GM21529 (cell line): ENCODE data around the gene GSTM3.
A peak's percentile ranks its signal among the peaks of the same experiment; 100 is the strongest.
"Not testable (repeated sequence)": the region's sequence is repeated elsewhere in the genome, so short reads cannot be mapped to it uniquely, and the experiment has no call there.

Experiments
- ATAC-seq: cut with Tn5 transposase; IDR thresholded peaks from one replicate; pipeline ENCODE4 v1.9.1; 2021; ENCODE audit not compliant: unreplicated experiment

Gene GSTM3

GRCh38 chr1:109762039-109762585 lies 21.3 kb upstream of the GSTM3 start:
- ATAC-seq: no peak

- no peak for ATAC-seq
Observed at GRCh38 chr1:109761227-109762038, 20.6 kb upstream of the GSTM3 start.

GRCh38 chr1:109760581-109761226 lies 19.9 kb upstream of the GSTM3 start:
- ATAC-seq: no peak

DNA sequence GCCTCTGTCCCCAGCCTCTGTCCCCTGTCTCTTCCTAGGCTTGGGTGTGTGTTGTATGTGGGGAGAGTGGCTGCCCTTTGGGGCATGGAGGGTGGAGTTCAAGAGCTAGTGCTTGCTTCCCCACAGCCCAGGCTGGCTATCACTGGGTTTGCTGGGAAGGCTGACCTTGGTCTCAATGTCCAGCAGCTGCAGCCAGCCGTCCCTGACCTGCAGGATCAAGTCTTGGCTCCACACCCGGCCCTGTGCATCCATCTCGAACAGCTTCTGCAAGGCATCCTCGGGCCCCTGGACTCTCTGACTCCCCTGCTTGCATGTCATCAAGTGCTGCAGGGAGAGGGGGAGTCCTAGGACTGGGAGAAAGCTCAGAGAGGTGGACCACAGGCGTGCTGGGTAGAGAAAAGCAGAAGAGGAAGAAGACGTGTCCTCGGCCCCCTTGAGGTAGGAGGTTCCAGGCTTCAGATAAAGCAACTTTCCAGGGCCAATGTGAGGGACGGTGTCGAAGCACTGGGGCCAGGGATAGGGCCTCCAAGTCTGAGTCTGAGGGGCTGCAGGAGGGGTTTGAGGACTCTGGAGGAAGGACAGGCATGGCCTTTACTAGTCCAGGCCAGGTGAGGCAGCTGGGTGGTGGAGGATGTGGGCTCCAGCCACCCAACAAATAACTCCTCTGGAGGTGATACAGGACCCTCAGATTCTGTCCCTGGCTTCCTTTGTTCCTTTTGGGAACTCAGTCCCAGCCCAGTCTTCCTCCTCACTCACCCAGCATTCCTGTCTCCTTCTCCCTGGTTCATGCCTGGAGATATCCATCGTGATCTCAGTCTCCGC lies 18.9 kb upstream of the GSTM3 start:
- no peak for ATAC-seq

GRCh38 chr1:109757936-109758786 lies 17.3 kb upstream of the GSTM3 start:
- no peak for ATAC-seq

GRCh38 chr1:109756848-109757521 lies 16.1 kb upstream of the GSTM3 start:
- no peak for ATAC-seq

DNA sequence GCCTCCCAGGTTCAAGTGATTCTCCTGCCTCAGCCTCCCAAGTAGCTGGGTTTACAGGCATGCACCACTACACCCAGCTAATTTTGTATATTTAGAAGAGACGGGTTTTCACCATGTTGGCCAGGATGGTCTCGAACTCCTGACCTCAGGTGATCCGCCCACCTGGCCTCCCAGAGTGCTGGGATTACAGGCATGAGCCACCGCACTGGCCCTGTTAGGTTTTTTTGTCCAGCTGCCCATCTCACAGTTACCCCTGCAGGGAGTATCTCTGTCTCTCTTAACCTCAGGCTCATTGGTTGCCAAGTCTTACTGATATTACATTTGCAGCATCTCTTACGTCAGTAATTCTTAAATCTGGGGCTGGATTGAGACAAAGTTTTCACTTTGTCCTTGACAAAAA lies 15.5 kb upstream of the GSTM3 start:
- not testable (repeated sequence) for ATAC-seq

DNA sequence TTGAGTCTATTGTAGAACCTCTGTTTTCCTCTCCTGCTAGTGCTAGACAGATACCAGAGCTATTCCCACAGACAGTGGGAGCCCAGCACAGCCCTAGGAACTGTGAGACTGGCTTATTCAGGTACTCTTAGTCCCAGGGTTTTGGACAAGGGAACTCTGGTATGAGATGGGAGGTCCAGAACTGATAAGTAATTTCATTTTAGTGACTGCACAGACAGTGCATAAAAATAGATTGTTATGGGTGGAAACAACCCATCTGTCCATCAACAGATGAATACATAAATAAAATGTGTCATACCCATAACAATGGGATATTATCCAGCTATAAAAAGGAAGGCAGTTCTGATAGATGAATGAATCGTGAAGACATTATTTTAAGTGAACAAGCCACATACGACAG lies 13.9 kb upstream of the GSTM3 start:
- no peak for ATAC-seq

- no peak for ATAC-seq
Observed at GRCh38 chr1:109751531-109752260, 10.9 kb upstream of the GSTM3 start.

- no peak for ATAC-seq
Observed at GRCh38 chr1:109750920-109751319, 10.1 kb upstream of the GSTM3 start.

DNA sequence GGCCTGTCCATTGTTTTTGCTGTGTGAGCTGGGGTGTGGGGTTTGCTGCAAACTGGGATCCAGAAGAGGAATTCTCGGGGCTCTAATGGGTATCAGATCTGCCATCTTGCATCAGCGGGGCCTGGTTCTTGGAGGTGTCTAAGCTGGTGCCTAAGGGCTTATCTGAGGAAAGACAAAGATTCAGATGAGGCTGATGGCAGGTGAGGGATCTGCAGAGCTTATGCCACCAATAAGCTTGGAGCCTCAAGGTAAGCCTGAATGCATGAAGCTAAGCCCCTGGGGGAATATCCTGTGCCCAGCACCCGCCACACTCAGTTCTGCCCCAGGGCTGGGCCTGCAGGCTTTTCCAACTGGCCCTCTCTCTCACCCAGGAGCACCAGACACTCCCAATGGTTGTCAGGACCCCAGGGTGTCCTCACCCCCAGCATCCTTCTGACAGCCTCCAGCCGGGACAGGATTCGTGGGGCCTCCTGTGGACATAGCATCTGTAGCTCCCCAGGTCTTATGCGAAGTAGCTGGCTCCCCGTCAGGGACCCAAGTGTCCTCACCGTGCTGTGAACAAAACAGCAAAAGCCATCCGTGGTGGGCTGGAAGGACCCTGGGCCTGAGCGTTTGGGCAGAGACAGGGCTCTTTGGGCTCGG lies 9.5 kb upstream of the GSTM3 start:
- ATAC-seq: no peak

DNA sequence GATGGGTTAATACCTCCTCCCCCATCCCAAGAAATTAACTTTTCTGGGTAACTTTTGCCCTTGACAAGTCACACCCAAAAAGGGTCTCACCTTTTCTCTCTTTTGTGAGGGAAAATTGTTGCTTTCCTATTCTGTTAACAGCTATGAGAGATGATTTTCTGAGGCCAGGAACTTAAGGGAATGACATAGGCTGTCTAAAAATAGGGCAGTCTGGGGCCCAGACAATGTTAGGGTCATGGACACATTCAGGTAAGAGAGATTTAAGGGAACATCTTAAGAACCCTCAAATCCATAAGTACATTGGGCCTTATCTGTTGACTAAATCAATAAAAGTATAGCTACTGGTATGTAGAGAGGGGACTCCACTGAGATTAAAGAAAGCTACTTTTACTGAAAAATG lies 8.4 kb upstream of the GSTM3 start:
- ATAC-seq: no peak

DNA sequence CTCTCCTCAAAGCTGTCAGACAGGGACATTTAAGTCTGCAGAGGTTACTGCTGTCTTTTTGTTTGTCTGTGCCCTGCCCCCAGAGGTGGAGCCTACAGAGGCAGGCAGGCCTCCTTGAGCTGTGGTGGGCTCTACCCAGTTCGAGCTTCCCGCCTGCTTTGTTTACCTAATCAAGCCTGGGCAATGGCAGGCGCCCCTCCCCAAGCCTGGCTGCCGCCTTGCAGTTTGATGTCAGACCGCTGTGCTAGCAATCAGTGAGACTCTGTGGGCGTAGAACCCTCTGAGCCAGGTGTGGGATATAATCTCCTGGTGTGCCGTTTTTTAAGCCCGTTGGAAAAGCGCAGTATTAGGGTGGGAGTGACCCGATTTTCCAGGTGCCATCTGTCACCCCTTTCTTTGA lies 7.5 kb upstream of the GSTM3 start:
- ATAC-seq: not testable (repeated sequence)

DNA sequence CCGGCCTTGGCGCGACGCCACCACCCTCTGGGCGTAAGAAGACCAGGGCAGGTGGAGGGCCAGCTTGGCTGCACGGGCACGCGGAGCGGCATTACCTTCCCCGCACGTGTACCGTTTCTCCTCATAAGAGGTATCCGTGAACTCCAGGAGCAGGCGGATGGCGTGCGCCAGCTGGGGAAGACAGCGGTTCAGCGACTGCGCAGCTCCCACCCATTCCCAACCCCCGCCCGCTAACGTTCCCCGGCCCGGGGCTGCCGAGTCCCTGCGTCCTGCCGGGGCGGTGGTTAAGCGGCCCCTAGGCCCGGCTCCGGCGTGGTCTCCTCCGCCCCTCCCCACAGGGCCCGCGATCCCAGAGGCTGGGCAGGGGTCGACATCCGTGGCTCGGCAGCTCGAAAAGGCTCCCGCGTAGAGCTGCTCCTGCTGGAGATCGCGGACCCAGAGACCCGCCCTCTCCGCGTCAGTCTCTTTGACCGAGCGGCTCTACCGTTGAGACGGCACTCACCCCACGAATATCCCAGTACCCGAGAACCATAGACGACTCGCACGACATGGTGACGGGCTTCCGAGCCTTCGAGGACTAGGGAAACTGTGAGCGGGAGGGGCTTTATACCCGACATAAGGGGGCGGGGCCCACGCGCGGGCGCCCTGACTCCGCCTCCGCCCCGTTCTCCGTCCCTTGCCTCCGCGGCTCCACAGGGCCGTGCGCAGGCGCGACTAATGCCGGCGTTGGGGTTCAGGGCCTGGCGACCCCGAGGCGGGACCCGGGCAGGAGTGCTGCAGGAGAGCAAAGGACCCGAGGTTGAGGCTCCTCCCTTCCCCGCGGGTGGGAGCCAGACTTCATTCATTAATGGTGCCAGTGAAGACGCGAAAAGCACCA lies 862 bp downstream of the GSTM3 start:
- peak; percentile 56 for ATAC-seq

DNA sequence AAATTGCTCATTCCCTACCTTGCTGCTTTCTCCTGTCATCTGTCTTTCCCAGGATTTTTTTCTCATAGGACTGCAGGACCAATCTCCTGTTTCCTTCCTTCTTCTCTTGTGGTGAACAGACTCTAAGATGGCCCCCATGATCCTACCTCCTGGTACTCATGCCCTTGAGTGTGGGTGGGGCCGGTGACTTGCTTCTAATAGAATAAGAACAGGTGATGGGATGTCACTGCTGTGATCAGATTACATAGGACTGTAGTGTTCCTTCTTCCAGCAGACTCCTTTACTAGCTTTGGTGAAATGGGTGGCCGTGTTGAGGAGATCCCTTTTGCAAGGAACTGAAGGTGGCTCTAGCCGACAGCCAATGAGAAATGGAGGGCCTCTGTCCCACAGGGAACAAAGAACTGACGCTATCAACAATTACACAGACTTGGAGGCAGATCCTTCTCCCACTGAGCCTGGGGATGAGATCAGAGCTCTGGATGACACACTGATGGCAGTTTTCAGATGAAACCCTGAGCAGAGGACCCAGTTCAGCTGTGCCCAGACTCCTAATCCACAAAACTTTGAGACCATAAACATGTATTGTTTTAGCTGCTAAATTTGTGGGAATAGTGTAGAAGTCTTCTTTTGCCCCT lies 7.5 kb downstream of the GSTM3 start:
- ATAC-seq: no peak

DNA sequence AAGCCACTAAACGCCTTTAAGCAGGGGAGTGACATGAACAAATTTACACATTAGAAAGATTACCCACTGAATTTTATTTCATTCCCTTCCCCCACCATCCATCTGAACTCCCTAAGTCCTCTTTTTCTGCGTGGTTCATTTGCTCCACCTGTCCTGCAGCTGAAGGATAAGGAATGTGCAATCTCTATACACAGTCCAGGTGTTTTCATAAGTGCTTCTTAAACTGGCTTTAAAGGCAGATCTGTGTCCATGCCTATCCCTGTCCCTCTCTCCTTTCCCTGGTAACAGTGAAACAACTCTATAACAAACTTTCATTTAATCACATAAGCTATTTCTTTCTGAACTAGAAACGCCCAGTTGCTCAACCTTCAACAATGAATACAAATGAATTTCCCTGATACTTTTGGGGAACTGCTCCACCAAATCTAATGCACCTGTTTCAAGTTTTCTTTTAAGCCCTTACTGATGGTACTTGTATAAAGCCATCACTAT lies 8.4 kb downstream of the GSTM3 start:
- ATAC-seq: no peak

DNA sequence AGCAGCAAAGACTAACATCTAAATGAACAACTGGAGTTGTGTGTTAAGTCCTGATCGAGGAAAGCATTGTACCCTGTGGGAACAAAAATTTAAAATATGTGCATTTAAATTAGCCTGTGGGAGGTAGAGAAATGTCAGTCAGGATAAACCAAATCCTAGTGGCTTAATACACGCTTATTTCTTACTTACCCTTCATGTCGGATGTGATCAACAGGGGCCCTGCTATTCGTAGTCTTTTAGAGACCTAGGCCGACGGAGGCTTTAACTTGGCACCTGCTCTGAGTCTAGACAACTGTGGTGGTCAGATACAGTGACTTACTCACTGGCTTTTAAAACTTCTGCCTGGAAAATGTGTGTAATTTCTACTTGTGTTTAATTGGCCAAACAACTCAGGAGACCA lies 10.2 kb downstream of the GSTM3 start:
- no peak for ATAC-seq
